Measurements from ENCODE around the gene DHX58.

Gene DHX58

GRCh38 chr17:42087042-42087701 is 25.3 kb downstream of the DHX58 start:
- no peak for DNase-seq (ENCODE audit: low read depth)

GRCh38 chr17:42081516-42082129 is 30.9 kb downstream of the DHX58 start:
- DNase-seq (ENCODE audit: low read depth), result no peak

- DNase-seq (ENCODE audit: low read depth), result no peak
These were observed 33.0 kb downstream of the DHX58 start for GRCh38 chr17:42079541-42079940.

GRCh38 chr17:42078396-42079043 is 34.0 kb downstream of the DHX58 start:
- DNase-seq (ENCODE audit: low read depth), result no peak

- DNase-seq (ENCODE audit: low read depth), result no peak
These were observed 34.8 kb downstream of the DHX58 start for GRCh38 chr17:42077755-42078154.

- DNase-seq (ENCODE audit: low read depth), result no peak
These were observed 35.5 kb downstream of the DHX58 start for GRCh38 chr17:42076797-42077559.

- DNase-seq (ENCODE audit: low read depth), result no peak
These were observed 36.7 kb downstream of the DHX58 start for GRCh38 chr17:42075789-42076188.

GRCh38 chr17:42072323-42073187 is 40.0 kb downstream of the DHX58 start:
- no peak for DNase-seq (ENCODE audit: low read depth)

GRCh38 chr17:42071810-42072209 is 40.7 kb downstream of the DHX58 start:
- DNase-seq (ENCODE audit: low read depth), result no peak

- DNase-seq (ENCODE audit: low read depth), result no peak
These were observed 43.5 kb downstream of the DHX58 start for GRCh38 chr17:42068979-42069378.

- peak; percentile 6 for DNase-seq (ENCODE audit: low read depth)
These were observed 45.0 kb downstream of the DHX58 start for GRCh38 chr17:42067371-42068091.

- no peak for DNase-seq (ENCODE audit: low read depth)
These were observed 47.3 kb downstream of the DHX58 start for GRCh38 chr17:42065201-42065600.

GRCh38 chr17:42062681-42063080 is 49.8 kb downstream of the DHX58 start:
- DNase-seq (ENCODE audit: low read depth), result no peak

GRCh38 chr17:42061646-42062487 is 50.6 kb downstream of the DHX58 start:
- DNase-seq (ENCODE audit: low read depth), result no peak

- no peak for DNase-seq (ENCODE audit: low read depth)
These were observed 52.3 kb downstream of the DHX58 start for GRCh38 chr17:42060231-42060630.

GRCh38 chr17:42059815-42060214 is 52.7 kb downstream of the DHX58 start:
- DNase-seq (ENCODE audit: low read depth), result no peak

GRCh38 chr17:42058063-42058462 is 54.5 kb downstream of the DHX58 start:
- no peak for DNase-seq (ENCODE audit: low read depth)

- no peak for DNase-seq (ENCODE audit: low read depth)
These were observed 55.9 kb downstream of the DHX58 start for GRCh38 chr17:42056635-42057034.

- DNase-seq (ENCODE audit: low read depth), result no peak
These were observed 57.0 kb downstream of the DHX58 start for GRCh38 chr17:42055496-42055895.

- no peak for DNase-seq (ENCODE audit: low read depth)
These were observed 57.5 kb downstream of the DHX58 start for GRCh38 chr17:42055027-42055426.

All from stromal cell of bone marrow (primary cell).